HG03175 (cell line): ENCODE measurements around the gene KASH5.

Experiments
- ATAC-seq: cut with Tn5 transposase; IDR thresholded peaks from one replicate; pipeline ENCODE4 v1.9.1; 2021; ENCODE audit warnings: mild to moderate bottlenecking, moderate library complexity; ENCODE audit not compliant: unreplicated experiment

Gene KASH5, protein sequence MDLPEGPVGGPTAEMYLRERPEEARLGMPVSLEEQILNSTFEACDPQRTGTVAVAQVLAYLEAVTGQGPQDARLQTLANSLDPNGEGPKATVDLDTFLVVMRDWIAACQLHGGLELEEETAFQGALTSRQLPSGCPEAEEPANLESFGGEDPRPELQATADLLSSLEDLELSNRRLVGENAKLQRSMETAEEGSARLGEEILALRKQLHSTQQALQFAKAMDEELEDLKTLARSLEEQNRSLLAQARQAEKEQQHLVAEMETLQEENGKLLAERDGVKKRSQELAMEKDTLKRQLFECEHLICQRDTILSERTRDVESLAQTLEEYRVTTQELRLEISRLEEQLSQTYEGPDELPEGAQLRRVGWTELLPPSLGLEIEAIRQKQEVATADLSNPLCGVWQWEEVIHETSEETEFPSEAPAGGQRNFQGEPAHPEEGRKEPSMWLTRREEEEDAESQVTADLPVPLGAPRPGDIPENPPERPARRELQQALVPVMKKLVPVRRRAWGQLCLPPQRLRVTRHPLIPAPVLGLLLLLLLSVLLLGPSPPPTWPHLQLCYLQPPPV

GRCh38 chr19:49387936-49388372 is at the start of gene KASH5:
TSS of gene KASH5 (plus strand) at chr19:49388249. CDS start at chr19:49390884, 2,635 bp downstream.
- no peak for ATAC-seq

DNA sequence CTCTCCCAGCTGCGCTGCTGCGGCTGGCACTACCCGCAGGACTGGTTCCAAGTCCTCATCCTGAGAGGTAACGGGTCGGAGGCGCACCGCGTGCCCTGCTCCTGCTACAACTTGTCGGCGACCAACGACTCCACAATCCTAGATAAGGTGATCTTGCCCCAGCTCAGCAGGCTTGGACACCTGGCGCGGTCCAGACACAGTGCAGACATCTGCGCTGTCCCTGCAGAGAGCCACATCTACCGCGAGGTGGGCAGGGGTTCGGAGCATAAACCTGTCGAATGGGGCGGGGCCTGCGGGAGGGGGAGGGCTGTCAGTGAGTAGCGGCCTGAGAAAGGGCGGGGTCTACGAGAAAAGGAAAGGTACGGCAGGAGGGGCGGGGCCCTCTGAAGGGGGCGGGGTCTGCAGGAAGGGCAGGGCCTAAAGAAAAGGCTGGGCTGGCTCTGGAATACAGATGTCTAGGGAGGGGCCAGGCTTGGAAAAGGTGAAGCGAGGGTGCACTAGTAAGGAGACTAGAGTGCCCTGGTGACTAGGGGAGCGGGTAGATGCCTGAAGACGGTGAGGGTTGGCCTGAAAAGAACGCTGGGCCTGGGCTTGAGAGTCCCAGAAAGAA is 49.3 kb upstream of the KASH5 start:
- no peak for ATAC-seq

GRCh38 chr19:49339301-49340068 is 48.6 kb upstream of the KASH5 start:
- ATAC-seq, result no peak

DNA sequence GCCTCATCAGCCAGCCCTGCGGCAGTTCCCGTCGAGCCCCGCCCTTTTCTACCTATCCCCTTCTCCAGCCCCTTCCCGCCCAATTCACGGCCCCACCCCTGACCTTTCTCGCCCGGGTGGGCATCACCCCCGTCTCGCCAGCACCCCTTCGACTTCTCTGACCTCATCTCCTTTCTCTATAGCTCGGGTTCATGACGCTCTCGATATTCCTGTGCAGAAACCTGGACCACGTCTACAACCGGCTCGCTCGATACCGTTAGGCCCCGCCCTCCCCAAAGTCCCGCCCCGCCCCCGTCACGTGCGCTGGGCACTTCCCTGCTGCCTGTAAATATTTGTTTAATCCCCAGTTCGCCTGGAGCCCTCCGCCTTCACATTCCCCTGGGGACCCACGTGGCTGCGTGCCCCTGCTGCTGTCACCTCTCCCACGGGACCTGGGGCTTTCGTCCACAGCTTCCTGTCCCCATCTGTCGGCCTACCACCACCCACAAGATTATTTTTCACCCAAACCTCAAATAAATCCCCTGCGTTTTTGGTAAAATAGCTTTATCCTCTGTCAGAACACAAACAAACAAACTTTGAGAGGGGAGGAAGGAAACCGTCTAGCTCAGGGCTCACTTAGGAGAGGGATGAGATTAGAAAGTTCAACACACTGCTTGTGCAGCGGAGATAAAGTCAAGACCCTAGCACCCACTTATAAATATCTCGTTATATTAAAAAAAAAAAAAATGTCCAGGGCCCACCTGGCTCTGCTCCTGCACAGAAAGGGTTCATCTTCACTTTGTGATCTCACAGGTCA is 47.8 kb upstream of the KASH5 start:
- ATAC-seq, result peak; percentile 76

GRCh38 chr19:49340865-49341718 is 47.0 kb upstream of the KASH5 start:
- ATAC-seq, result no peak

GRCh38 chr19:49342291-49342721 is 45.7 kb upstream of the KASH5 start:
- no peak for ATAC-seq

DNA sequence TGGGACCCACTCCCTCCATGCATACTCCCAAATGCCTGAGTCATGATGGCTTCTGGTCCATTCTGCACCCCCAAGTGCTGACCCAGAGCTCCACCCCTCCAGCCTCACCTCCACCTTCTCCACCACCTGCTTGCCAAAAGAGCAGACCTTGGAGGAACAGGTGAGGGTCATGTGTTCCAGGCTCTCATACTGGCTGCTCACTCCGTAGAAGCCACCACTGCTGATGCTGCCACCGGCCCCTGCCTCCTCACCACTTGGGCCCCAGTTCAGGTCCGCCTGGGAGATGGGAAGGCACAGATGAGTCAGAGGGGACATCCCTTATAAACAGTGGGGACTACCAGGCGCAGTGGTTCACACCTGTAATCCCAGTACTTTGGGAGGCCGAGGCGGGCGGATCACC is 44.9 kb upstream of the KASH5 start:
- ATAC-seq, result no peak

DNA sequence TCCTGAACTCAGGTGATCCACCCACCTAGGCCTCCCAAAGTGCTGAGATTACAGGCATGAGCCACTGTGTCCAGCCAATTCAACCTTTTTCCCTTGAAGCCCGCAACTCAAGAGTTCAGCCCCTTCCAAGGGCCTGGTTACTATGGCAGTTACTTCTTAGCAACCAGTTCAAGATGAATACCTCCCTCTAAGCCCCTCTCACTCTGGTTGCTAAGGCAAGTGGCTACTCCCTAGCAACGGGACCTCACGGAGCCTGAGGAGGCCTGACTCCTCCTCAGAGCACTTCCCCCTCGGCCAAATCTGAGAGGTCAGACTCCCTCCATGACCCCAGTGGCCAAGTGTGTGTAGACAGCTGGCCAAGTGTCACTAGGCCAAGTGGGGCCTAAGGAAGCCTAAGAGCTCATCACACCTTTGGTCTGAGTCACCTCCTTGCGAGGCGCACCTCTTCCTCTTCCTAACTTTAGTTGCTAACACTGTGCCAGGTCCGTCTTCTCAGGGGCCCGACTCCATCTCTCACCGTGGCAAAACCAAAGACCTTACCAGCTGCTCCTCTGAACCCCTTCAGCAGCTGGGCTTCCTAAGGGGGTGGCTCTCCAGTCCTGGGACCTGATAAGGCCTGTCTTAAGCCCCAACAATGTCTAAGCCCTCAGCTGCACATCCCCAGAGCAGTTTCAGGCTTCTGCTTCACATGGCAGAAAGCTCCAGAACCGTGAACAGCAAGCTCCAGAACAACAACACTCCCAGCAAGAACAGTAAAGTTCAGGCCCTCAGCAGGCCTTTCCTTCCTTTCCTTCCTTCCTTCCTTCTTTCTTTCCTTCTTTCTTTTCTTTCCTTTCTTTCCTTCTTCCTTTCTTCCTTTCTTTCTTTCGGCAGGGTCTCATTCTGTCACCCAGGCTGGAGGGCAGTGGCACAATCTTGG is 43.3 kb upstream of the KASH5 start:
- ATAC-seq, result no peak

- no peak for ATAC-seq
Measured at GRCh38 chr19:49347191-49347590, 40.9 kb upstream of the KASH5 start.

- no peak for ATAC-seq
Measured at GRCh38 chr19:49347835-49348234, 40.2 kb upstream of the KASH5 start.

GRCh38 chr19:49348305-49349189 is 39.5 kb upstream of the KASH5 start:
- ATAC-seq, result no peak

DNA sequence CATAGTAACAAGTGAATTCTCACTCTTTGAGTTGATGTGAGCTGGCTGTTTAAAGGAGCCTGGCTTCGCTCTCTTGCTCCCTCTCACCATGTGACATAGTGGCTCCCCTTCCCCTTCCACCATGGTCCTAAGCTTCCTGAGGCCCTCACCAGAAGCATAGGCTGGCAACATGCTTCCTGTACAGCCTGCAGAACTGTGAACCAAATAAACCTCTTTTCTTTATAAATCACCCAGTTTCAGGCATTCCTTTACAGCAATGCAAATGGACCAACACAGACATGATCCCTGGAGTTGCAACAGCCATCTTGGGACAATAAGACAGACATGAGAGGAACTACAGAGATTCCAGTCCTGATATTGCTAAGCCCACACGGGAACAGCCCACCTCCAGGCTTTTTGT is 38.5 kb upstream of the KASH5 start:
- ATAC-seq, result no peak

DNA sequence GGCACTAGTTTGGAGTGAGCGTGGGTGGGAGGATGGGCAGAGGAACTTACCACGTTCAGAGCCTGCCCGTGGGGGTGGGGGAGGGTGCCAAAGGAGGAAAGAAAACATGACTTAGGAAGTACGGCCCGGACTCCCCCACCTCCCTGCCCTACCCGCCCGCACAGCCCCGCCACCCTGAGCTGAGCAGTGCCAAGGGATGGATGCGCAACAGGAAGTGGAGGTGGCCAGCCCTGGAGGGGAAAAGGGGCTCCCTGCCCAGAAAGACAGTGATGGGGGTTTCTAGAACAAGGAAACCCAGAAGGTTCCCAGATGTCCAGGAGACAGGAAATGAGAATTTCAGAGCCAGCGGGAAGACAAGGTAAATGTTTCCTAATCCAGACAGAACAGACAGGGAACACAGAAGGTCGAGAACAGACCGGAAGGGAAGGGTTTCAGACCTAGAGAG is 32.1 kb upstream of the KASH5 start:
- no peak for ATAC-seq

GRCh38 chr19:49356382-49356781 is 31.7 kb upstream of the KASH5 start:
- no peak for ATAC-seq

GRCh38 chr19:49357186-49357585 is 30.9 kb upstream of the KASH5 start:
- no peak for ATAC-seq

DNA sequence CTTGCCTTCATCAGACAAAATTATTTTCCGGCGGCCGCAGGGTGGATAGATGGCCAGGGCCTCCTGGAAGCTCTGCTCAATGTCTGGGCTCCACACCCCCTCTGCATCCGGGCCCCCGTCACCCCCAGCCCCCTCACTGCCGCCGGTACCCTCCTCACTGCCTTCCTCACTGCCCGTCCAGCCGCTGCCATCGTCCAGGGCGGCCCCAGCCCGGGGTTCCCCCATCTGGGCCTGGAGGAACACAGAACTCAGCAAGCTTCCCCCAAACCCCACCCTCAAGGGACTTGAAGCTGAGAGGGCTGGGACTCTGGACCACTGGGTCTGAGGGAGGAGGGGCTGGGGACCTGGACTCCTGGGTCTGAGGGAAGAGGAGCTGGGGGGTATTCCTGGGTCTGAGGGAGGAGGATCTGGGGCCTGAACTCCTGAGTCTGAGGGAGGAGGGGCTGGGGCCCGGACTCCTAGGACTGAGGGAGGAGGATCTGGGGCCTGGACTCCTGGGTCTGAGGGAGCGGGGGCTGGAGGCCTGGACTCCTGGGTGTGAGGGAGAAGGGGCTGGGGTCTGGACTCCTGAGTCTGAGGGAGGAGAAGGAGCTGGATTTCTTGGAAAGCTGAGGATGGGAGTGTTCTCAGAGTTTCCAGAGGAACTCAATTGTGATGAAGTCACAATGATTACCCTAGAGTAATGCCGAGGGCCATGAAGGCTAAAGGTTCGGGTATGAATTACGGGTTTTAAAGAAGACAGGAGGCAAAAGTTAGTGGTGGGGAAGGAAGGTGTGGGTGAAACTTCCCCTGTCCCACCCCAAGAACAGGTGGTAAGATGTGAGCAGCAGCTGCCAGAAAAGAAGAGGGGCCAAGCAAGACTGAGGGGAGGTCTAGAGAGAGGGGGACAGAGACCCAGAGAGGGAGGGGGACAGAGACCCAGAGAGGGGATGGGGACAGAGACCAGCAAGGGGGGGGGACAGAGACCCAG is 27.9 kb upstream of the KASH5 start:
- ATAC-seq, result no peak
